Myometrial cell (primary cell): ENCODE measurements around the gene RBBP4. TPM values are rescaled to one million over a fixed set of nuclear protein-coding genes. Genes with fewer than 3 reads are reported as not detected.

Experiments
- total RNA-seq: library from RNA; depleted of rRNA; stranded (reverse); fragments of >200 nt; gene quantifications from 2 replicates; pipeline ENCODE4 v1.2.3, GENCODE V29; 2015

RBBP4 gene
- total RNA-seq: 93.7 and 111 TPM in 2 replicates

DNA sequence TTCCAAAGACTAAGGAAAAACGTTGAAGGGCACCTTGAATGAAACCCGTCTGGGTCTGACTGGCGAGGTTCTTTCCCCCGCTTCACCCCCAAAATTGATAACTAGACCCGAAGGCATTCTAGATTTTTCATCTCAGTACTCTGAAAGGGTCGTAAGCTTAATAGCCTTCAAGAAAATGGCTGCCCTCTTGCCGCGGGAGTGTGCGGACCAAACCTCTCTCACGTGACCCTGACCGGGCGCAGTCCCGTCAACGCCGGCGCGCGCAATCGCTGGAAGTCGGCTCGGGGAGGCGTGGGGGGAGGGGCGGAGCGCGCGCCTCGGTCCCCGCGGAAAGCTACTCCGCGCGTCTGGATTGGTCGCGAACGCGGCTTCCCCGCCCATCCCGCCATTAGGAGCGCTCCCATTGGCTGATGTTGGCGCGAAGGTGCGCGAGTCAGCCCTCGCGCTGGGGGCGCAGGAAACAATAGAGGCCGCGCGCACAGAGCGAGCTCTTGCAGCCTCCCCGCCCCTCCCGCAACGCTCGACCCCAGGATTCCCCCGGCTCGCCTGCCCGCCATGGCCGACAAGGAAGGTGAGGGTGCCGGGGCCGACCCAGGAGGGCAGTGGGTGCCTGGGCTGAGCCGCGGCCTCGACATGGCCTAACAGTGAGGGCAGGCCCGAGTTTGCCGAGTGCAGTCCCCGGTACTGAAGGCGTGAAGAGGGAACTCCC, at the start of gene RBBP4:
Gene RBBP4 (plus strand): TSS at position 457 of the 709 bp plus-strand sequence. CDS start 99 bp downstream, at position 556.

DNA sequence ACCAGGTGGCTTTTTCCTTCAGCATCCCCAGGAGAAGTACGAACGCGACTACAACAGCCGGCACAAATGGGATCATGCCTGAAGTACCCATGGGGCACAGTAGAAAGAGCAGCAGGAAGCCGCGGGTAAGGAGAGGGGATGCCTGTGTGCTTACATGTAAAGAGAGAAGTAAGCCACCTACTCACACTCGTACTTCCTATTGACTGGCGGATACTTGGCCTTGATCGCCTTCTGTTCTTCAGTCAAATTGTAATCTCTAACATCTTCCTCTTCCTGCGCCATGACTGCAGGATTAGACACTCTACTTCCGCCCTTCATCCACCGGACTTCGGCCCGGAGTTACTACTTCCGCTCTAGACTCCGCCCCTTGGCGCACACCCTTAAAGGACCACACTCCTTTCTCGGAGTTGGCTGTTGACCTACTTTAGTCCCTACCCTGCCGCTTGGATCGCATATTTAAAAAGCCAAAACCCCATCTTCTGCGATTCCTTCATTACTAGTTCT, 708 bp upstream of the RBBP4 start, which contains the start of gene ZBTB8OS:
Gene ZBTB8OS (minus strand): TSS at position 303 of the 504 bp plus-strand sequence. CDS start 21 bp downstream, at position 282.

DNA sequence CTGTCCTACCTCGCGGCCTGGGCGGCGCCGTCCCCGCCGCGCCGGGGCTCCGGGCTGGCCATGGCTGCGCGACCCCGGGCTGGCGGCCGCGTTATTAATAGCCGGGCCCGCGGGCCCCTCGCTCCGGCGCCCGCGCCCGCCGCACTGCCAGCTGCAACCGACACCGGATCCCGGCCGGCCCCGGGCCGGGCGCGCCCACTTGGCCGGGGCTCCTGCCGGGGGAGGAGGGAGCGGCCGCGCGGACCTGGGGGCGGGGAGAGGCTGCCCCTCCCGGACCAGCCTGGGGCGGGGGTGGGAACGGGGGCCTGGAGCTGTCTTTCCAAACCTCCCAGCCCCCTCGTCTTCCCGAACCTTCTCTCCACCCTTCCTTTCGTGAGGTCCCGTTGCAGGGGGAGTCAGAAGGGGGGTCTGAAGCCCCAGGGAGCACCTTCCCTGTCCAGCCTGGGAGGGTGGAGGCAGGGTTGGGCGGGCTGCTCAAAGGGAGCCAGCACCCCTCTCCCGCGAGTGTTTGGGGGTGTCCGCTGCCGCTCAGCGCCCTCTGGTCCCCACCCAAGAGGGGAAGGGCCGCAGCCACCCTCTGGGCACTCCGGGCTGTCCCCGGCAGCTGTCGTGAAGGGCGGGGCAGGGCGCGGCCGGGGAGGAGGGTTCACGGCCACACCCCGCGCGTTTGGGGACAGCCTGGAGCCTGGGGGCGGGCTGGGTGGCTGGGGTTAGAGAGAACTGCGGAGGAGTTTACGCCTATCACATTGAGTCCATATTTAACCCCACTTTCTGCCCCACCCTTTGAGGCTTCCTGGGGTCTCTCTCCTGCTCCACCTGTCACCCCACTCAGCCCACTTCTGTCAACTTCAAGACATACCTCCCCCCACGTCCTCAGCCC, 51.8 kb downstream of the RBBP4 start, which contains the start of gene SYNC:
Gene SYNC (minus strand): TSS at position 172 of the 880 bp plus-strand sequence. CDS start 110 bp downstream, at position 62.

Other genes starting within 250 kb of the RBBP4 start
- not detected in 2 replicates for gene ZBTB8B, start 186.1 kb upstream of the RBBP4 start, total RNA-seq
- gene ZBTB8A, start 111.8 kb upstream of the RBBP4 start, total RNA-seq: 3.0 and 3.2 TPM in 2 replicates
- gene ZBTB8OS, start 658 bp upstream of the RBBP4 start, total RNA-seq: 14.4 and 17.7 TPM in 2 replicates
- gene SYNC, start 51.6 kb downstream of the RBBP4 start, total RNA-seq: 17.9 and 19.5 TPM in 2 replicates
- 183 and 202 TPM in 2 replicates for gene YARS1, start 166.2 kb downstream of the RBBP4 start, total RNA-seq
- gene S100PBP, start 166.4 kb downstream of the RBBP4 start, total RNA-seq: 17.0 and 25.3 TPM in 2 replicates
- gene FNDC5, start 219.7 kb downstream of the RBBP4 start, total RNA-seq: 0.58 TPM in 1 of 2 replicates, not detected in the other
- 0.29 TPM in 1 of 2 replicates, not detected in the other for gene HPCA, start 235.3 kb downstream of the RBBP4 start, total RNA-seq